ELF-1 (cell line): ENCODE results near the gene TMEM63B.
"Not testable (repeated sequence)": the region's sequence is repeated elsewhere in the genome, so short reads cannot be mapped to it uniquely, and the experiment has no call there.

ENCODE experiments used
- DNase-seq: peaks from one replicate; pipeline ENCODE4 v3.0.0-alpha.2; 2016; ENCODE audit warnings: low read depth, low spot score

TMEM63B gene

DNA sequence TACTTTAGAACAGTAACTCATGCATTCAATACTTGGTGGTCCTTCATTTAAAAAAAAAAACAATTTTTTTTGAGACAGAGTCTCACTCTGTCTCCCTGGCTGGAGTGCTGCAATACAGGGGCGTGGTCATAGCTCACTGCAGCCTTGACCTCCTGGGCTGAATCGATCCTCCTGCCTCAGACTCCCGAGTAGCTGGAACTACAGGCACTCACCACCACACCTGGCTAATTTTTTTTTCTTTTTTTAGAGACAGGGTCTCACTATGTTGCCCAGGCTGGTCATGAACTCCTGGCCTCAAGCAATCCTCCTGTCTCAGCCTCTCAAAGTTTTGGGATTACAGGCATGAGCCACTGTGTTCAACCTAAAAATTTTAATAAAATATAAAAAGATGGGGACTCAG, 17.2 kb downstream of the TMEM63B start:
- not testable (repeated sequence) for DNase-seq

DNA sequence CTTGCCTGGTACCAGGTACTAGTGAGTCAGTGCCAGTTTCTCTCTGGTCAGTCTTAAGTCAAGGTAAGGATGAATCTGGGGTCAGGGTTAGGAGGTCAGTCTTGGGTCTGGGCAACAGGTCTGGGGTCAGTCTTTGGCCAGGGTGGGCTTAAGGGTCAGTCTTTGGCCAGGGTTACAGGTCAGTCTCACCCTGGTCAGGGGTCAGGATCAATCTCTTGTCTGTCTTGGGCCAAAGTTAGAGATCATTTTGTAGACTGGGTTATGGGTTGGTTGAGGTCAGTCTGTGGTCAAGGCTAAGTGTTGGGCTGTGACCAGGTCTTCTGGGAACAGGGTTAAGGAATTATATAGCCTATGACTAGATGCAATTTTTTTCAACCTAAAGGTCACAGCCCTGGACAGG, 18.5 kb downstream of the TMEM63B start:
- DNase-seq, result no peak

DNA sequence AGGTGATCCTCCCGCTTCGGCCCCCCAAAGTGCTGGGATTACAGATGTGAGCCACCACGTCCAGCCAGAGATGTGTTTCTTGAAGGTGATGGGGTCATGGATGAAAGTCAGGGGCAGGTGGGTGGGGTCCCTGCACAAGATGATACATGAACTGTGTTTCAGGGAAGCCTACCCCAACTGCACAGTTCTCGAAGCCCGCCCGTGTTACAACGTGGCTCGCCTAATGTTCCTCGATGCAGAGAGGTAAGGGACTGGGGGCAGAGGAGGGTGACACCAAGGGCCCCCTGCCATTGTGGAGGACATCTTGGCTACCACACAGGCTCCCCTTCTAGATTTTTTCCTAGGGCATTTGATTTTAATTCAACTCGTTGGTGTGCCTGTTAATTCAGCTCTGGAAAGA, 19.3 kb downstream of the TMEM63B start:
- no peak for DNase-seq

DNA sequence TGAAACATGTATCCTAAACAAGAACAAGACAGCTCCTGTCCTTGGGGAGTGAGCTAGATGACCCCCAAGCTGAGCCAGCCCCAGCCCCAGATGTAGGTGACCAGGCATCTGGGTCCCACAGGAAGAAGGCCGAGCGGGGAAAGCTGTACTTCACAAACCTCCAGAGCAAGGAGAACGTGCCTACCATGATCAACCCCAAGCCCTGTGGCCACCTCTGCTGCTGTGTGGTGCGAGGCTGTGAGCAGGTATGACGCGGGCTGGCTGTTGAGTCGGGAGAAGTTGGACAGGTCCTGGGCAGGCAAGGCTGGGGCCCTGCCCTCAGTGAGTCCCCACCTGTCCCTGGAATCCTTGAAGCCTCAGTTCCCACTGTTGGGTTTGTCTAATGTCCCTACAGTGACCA, 19.9 kb downstream of the TMEM63B start:
- DNase-seq, result no peak

DNA sequence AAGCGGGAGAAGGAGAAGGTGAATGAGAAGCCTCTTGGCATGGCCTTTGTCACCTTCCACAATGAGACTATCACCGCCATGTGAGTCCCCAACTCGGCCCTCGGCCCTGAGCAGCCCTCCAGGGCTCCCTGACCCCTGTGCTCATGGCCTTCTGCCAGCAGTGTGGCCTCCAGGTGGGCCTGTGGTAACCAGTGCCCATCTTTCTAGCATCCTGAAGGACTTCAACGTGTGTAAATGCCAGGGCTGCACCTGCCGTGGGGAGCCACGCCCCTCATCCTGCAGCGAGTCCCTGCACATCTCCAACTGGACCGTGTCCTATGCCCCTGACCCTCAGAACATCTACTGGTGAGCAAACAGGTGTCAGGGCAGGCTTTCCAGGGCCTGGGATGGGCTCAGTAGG, 21.0 kb downstream of the TMEM63B start:
- no peak for DNase-seq

DNA sequence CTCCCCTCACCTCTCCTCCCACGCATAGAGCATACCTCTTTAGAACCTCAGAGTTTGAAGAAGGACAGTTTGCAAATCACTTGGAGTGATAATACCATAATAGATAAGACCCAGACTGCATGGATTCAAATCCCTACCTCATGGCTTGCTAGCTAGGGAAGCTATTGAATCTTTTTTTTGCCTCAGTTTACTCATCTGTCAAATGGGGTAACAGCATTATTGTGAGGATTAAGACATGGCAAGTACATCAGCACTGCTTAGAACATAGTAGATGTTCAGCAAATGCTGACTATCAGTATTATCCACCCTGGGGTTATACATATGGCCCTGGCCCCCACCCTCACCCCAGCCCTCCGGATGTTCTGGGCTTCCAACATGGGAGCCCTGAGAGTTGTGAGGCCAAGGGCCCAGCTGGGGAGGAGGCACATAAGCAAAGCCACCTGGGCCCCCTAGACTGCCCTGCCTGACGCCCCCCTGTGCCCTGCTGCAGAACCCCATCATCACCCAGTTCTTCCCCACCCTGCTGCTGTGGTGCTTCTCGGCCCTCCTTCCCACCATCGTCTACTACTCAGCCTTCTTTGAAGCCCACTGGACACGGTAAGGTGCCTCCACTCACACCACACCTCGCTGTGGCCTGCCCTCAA, 22.1 kb downstream of the TMEM63B start:
- DNase-seq, result no peak

DNA sequence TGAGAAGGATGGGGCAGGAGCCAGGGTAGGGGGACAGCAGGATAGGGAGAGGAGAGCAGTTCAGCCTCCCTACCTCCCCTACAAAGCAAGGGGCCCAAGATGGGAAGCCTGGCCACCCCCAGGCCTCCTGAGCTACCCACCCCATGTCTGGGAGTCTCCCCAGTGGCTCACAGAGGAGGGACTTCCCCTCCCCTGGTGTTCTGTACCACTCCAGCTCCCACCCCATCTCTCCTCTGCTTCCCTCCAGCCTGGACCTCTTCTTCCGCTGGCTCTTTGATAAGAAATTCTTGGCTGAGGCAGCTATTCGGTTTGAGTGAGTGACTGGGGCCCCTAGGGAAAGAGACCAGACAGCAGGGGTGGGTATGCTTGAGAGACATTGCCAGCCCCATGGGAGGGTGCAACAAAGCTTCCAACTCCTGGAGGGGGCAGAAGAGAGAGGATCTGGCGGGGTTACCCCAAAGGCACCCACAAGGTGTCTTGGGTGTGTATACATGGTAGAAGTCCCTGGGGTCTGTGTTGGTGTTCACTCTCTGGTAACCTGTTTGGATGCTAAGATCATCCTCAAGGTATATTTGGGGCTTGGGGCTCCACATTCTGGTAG, 23.1 kb downstream of the TMEM63B start:
- DNase-seq, result no peak

DNA sequence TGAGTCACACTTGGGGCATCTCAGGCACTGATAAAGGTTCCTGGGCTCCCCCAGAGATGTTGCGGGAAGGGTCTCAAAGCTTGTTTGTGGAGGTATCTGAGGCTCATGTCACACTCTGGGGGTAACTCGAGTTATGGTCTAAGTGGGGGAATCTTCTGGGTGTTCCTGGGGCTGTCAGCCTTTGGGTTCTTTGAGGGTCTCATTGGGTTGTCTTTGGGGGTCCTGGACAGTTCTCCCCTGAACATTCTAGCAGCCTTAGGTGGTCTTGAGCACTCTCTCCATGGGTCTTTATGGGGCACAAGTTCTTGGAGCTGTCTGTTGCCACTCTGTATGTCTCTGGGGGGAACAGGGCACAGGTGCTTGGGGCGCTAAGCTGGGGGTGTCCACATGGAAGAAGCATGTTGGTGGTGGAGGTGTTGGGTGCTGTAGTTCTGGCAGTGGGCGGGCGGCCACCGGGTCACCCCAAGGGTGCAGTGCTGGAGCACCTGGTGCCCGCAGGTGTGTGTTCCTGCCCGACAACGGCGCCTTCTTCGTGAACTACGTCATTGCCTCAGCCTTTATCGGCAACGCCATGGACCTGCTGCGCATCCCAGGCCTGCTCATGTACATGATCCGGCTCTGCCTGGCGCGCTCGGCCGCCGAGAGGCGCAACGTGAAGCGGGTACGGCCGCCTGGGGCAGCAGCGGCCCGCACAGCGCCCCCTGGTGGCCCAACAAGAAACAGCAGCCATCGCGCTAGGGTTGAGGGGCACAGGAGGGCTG, 24.2 kb downstream of the TMEM63B start:
- peak; percentile 87 for DNase-seq

DNA sequence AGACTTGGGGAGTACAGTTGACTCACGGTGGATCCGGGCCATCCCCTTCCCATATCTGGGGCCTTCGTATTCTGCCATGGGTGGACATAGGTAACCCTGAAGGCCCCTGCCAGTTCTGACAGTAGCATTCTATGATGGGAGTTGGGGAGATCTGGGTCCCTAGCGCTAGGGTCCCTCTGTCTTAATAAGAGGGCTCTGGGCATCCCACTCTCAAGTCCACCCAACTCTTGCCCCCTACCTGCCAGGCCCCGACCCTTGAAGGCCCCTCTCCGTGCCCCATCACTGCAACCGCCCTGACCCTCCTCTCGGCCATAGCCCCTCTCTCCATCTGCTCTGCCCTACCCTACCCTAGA, 24.7 kb downstream of the TMEM63B start:
- no peak for DNase-seq

DNA sequence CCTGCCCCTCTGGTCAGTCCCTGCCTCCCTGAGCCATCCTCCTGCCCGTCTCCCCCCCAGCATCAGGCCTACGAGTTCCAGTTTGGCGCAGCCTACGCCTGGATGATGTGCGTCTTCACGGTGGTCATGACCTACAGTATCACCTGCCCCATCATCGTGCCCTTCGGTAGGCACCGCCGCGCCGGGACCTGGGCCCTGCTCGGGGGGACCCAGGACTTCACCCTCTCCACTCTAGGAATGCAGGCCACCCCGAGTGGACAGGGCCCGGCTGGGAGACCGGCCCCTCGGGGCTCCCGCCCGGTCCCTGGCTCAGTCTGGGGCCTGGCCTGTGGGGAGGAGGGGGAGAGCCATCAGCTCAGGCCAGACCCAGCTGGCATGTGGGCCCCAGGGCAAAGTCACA, 25.2 kb downstream of the TMEM63B start:
- no peak for DNase-seq

DNA sequence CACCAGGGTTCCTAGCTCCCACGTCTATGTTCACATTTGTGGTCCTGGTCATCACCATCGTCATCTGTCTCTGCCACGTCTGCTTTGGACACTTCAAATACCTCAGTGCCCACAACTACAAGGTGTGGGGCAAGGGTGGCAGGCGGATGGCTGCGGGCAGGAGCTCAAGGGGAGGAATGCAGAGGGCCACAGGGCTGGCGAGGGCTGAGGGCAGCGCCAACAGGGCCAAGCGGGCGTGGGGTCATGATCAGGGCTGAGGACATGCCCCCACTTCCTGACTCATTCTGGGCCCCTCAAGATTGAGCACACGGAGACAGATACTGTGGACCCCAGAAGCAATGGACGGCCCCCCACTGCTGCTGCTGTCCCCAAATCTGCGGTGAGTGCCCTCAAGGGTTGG, 26.7 kb downstream of the TMEM63B start:
- no peak for DNase-seq

DNA sequence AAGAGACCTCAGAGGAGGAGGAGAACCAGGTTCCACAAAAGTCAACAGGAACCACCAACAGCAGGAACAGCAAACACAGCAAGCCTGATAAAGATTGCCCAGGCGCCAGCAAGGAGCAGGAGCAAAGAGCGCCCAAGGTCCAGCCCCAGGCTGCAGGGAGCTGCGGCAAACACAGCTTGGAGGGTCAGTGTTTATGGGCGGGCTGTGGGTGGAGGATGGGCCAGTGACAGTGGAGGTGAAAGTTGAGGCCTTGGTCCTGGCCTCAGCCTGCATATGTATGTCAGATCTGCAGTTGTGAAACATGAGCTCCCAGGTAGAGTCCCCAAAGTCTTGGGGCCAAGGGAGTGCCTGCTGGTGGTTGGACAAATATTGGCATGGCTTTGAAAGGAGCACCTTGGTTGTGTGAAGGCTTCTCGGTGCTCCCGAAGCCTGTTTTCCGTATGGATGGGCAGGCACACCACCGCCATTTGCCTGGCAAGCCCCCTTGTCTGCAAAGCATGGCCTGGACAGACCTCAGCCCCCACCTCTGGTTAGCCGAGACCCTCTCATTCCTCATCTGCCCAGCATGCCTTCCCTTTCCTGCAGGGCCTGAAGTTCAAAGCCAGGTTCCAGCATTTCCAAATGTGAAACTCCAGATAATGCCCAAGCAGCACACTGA, 29.3 kb downstream of the TMEM63B start:
- peak; percentile 76 for DNase-seq

DNA sequence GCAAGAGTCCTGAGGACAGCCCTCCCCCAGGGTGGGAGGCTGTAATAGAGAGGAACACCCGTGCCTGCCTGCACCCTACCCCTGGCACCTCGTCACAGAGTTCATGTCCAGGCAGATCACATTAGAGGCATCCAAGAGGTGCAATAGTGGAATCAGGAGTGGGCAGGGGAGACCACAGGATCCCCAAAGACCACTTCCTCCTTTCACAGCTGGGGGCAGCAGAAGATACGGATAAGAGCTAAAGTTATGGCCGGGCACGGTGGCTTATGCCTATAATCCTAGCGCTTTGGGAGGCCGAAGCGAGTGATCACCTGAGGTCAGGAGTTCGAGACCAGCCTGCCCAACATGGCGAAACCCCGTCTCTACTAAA, 29.8 kb downstream of the TMEM63B start:
- DNase-seq, result no peak

DNA sequence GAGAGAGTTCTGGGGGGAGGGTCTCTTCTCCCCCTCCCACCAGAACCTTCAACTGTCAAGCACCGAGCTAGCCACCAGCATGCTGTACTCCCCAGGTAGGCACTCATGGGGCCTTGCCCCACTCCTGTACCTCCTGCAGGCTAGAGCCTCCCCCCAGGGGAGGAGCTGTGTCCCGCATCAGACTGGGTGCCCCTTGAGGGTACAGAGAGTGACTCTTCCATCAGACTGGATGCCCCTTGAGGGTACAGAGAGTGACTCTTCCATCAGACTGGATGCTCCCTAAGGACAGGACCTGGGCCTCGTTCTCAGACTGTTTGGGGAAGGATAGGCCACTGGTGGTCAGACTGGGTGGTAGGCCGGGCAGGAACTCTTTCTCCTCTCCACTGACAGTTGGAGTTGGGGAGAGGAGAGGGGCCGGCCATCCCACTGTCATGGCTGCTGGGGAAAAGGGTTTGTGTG, 31.4 kb downstream of the TMEM63B start, which contains the start of gene CAPN11:
Gene CAPN11, plus strand, starts transcription at position 51 of the 459 bp plus-strand sequence. Its CDS starts 29 bp downstream, at position 80.
- no peak for DNase-seq

DNA sequence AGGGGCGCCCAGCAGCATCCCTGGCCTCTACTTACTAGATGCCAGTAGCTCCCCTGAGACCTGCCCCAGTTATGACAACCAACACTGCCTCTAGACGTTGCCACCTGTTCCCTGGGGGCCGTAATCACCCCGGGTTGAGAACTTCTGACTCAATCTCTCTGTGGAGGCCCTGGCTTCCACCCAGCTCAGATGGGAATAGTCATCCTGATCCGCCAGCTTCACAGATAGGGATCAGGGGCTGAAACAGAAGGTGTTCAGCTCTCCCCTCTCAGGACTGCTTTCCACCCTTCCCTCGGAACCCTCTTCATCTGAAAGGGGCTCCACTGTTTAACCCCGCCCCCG, 34.6 kb downstream of the TMEM63B start:
- DNase-seq, result no peak

DNA sequence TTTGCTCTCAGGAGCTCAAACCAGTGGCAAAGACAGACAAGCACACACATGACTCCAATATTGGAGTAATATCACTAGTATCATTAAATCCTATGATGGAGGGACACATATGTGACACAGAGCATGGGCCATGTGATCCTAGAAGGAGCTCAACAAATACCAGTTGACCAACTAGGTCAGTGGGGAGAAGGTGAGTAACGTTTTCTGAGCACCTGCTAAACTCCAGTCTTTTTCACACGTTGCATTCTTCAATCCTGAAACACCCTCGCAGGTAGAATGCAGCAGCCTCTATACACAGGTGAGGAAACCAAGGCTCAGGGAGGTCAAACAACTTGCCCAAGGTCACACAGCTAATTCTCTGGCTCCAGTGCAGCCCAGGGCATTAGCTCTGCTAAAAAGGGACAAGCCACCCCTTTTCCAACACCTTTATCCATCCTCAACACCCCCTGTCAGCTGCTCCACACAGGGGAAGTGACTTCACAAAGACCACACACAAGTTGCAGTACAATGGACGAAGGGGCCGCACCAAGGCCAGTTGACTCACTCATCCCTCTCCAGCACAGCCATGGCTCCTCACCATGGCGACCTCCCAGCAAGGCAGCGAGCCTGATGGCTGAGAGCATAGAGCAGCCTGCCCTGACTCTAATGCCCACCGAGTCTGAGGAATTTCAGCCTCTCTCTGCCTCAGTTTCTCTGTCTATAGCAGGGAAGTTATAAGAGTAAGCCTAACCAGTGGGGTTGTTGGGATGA, 35.7 kb downstream of the TMEM63B start:
- no peak for DNase-seq

DNA sequence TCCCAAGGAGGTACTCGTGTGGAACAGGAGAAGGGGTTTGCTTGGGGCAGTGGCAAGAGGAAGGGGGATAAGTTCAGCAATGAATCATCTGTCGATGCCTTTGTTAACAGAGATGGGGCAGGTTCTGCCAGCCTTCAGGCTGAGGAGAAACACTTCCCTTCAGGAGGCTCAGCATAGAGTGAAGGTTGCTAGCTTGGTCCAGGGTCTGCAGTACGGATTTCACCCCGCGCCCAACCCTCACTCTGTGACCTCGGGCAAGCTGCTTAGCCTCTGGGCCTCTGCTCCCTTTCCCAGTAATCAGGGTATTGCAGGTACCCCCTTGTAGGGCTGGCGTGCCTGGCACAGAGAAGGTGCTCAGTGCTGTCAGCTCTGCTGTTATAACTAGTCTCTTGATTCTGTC, 38.8 kb downstream of the TMEM63B start:
- no peak for DNase-seq

DNA sequence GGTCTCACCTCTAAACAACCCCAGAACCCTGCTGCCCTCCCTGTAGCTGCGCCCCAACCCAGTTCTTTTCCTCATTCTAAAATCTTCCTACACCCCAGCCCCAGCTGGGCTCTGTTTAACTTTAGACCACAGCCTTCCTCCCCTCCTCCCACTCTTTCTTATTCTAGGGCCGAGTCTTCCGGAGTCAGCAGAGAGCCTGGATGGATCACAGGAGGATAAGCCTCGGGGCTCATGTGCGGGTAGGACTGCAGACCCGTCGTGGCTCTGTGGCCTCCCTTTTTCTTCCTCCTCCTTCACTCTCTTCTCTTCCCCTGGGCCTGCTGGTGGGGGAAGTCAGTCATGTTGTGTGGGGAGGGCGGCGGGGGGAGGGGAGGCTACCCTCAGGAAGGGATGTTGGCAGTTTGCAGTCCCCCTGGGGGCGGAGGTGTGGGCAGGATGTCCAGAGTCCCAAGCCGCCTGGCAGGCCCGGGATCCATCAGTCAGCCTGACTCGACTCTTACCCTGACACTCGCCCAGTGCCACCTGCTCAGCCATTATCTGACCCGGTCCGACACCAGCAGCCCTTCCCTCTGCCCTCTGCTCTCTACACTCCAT, 39.3 kb downstream of the TMEM63B start:
- peak; percentile 79 for DNase-seq

DNA sequence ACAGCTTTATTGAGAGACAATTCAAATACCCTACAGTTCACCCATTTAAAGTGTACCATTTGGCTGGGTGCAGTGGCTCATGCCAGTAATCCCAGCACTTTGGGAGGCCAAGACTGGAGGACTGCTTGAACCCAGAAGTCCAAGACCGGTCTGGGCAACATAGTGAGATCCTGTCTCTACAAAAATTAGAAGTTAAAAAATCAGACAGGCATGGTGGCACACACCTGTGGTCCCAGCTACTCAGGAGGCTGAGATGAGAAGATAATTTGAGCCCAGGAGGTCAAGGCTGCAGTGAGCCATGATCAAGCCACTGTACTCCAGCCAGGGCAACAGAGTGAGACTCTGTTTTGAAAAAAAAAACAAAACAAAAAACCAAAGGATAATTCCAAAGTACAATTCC, 40.2 kb downstream of the TMEM63B start:
- DNase-seq, result no peak

DNA sequence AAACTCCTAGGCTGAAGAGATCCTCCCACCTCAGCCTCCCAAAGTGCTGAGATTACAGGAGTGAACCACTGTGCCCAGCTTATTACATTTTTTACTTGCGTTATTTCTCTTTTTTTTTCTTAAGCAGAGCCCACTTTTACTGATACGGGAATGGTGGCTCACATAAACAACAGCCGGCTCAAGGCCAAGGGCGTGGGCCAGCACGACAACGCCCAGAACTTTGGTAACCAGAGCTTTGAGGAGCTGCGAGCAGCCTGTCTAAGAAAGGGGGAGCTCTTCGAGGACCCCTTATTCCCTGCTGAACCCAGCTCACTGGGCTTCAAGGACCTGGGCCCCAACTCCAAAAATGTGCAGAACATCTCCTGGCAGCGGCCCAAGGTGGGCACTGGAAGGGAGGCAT, 41.8 kb downstream of the TMEM63B start:
- no peak for DNase-seq

DNA sequence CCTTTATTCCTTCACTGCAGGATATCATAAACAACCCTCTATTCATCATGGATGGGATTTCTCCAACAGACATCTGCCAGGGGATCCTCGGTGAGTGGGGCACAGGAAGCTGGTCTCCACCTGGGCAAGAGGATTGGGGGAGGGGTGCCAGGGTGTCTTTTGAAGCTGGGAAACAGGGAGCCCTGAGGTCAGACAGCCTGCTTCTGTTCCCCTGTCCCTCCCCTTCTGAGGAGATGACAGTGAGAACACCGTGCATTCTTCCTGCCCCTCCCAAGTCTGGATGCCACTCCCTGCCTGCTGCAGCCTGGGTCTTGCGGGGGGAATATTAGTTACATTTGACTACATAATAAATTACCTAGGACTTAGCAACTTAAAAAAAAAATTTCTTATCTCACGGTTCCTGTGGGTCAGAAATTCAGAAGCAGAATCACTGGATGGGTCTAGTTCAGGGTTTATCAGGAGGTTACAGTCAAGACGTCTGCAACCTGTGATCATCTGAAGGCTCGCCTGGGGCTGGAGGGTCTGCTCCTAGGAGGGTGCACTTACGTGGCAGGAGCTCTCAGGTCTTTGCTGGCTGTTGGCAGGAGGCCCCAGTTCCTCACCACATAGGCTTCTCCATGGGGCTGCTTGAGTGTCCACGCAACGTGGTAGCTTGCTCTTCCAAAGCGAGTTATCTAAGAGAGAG, 42.7 kb downstream of the TMEM63B start:
- DNase-seq, result no peak
